Tibial nerve (tissue), 3 donors: ENCODE results near the gene CCDC9B.

Source experiments
- CTCF ChIP-seq, 5 experiments: fragments of 200-600 bp in 3 of 5; fragments of 450-650 bp in 2 of 5; sonication (generic) in 3 of 5; IDR thresholded peaks; one replicate each; pipeline ENCODE4 v1.5.1; 2016 to 2019; ENCODE audit warnings: antibody characterized with exemption in 5 of 5, mild to moderate bottlenecking in 3 of 5, moderate library complexity in 2 of 5
- POLR2A ChIP-seq, 2 donors: fragments of 450-650 bp; IDR thresholded peaks; one replicate each; pipeline ENCODE4 v1.6.1; 2017; ENCODE audit warnings: antibody characterized with exemption in 2 of 2, mild to moderate bottlenecking in 2 of 2, moderate library complexity in 2 of 2

GRCh38 chr15:40310993-40311392, 29.7 kb downstream of the CCDC9B start:
- TF ChIP-seq CTCF (IDR thresholded peaks at IDR 0.05) (no peak), POLR2A (IDR thresholded peaks at IDR 0.05) (no peak)
